ENCODE data around the gene RCAN1. TPM values are rescaled to one million over a fixed set of nuclear protein-coding genes. Genes with fewer than 3 reads are reported as not detected.

The RCAN1 gene
- total and polyA plus RNA-seq, 2 of the 8 experiments (the other 6 are each of a cell fraction or from before 2014, with no cell fraction given) = 1.7 to 6.4 TPM

DNA sequence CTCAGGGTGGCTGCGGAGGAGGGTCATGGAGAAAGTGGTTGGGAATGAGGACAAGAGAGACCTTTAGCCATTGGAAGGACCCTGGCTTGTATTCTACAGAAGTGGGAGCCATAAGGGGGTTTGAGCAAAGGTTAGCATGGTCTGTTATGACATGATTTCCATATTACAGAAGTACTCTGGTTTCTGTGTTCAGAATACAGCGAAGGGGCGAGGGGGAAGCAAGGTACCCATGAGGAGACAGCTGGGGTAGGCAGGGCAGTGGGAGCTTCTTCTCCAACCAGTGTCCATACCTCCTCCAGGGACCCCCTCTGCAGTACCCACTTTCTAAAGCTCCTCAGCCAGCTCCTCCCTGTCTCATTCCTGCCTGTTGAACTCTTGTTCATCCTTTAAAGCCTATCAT lies 81.0 kb downstream of the RCAN1 start (continued):
- TF ChIP-seq, protein P1, sequence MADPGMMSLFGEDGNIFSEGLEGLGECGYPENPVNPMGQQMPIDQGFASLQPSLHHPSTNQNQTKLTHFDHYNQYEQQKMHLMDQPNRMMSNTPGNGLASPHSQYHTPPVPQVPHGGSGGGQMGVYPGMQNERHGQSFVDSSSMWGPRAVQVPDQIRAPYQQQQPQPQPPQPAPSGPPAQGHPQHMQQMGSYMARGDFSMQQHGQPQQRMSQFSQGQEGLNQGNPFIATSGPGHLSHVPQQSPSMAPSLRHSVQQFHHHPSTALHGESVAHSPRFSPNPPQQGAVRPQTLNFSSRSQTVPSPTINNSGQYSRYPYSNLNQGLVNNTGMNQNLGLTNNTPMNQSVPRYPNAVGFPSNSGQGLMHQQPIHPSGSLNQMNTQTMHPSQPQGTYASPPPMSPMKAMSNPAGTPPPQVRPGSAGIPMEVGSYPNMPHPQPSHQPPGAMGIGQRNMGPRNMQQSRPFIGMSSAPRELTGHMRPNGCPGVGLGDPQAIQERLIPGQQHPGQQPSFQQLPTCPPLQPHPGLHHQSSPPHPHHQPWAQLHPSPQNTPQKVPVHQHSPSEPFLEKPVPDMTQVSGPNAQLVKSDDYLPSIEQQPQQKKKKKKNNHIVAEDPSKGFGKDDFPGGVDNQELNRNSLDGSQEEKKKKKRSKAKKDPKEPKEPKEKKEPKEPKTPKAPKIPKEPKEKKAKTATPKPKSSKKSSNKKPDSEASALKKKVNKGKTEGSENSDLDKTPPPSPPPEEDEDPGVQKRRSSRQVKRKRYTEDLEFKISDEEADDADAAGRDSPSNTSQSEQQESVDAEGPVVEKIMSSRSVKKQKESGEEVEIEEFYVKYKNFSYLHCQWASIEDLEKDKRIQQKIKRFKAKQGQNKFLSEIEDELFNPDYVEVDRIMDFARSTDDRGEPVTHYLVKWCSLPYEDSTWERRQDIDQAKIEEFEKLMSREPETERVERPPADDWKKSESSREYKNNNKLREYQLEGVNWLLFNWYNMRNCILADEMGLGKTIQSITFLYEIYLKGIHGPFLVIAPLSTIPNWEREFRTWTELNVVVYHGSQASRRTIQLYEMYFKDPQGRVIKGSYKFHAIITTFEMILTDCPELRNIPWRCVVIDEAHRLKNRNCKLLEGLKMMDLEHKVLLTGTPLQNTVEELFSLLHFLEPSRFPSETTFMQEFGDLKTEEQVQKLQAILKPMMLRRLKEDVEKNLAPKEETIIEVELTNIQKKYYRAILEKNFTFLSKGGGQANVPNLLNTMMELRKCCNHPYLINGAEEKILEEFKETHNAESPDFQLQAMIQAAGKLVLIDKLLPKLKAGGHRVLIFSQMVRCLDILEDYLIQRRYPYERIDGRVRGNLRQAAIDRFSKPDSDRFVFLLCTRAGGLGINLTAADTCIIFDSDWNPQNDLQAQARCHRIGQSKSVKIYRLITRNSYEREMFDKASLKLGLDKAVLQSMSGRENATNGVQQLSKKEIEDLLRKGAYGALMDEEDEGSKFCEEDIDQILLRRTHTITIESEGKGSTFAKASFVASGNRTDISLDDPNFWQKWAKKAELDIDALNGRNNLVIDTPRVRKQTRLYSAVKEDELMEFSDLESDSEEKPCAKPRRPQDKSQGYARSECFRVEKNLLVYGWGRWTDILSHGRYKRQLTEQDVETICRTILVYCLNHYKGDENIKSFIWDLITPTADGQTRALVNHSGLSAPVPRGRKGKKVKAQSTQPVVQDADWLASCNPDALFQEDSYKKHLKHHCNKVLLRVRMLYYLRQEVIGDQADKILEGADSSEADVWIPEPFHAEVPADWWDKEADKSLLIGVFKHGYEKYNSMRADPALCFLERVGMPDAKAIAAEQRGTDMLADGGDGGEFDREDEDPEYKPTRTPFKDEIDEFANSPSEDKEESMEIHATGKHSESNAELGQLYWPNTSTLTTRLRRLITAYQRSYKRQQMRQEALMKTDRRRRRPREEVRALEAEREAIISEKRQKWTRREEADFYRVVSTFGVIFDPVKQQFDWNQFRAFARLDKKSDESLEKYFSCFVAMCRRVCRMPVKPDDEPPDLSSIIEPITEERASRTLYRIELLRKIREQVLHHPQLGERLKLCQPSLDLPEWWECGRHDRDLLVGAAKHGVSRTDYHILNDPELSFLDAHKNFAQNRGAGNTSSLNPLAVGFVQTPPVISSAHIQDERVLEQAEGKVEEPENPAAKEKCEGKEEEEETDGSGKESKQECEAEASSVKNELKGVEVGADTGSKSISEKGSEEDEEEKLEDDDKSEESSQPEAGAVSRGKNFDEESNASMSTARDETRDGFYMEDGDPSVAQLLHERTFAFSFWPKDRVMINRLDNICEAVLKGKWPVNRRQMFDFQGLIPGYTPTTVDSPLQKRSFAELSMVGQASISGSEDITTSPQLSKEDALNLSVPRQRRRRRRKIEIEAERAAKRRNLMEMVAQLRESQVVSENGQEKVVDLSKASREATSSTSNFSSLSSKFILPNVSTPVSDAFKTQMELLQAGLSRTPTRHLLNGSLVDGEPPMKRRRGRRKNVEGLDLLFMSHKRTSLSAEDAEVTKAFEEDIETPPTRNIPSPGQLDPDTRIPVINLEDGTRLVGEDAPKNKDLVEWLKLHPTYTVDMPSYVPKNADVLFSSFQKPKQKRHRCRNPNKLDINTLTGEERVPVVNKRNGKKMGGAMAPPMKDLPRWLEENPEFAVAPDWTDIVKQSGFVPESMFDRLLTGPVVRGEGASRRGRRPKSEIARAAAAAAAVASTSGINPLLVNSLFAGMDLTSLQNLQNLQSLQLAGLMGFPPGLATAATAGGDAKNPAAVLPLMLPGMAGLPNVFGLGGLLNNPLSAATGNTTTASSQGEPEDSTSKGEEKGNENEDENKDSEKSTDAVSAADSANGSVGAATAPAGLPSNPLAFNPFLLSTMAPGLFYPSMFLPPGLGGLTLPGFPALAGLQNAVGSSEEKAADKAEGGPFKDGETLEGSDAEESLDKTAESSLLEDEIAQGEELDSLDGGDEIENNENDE (IDR thresholded peaks at IDR 0.05; ENCODE audit: insufficient replicate concordance, low read length) = no peak
